HG03469 (cell line): Measurements from ENCODE around the gene SLC35A1.

Source experiments
- ATAC-seq: cut with Tn5 transposase; IDR thresholded peaks from one replicate; pipeline ENCODE4 v1.9.1; 2021; ENCODE audit warnings: mild to moderate bottlenecking, moderate library complexity, moderate number of reproducible peaks; ENCODE audit not compliant: unreplicated experiment

SLC35A1 gene

GRCh38 chr6:87522686-87523085 lies 49.9 kb downstream of the SLC35A1 start:
- ATAC-seq: no peak

GRCh38 chr6:87529221-87529620 lies 56.4 kb downstream of the SLC35A1 start:
- no peak for ATAC-seq

GRCh38 chr6:87534377-87535047 lies 61.7 kb downstream of the SLC35A1 start:
- no peak for ATAC-seq

GRCh38 chr6:87538510-87539260 lies 65.9 kb downstream of the SLC35A1 start:
- no peak for ATAC-seq

- no peak for ATAC-seq
These were observed 66.8 kb downstream of the SLC35A1 start for GRCh38 chr6:87539554-87539953.

GRCh38 chr6:87540539-87540938 lies 67.8 kb downstream of the SLC35A1 start:
- ATAC-seq: no peak

GRCh38 chr6:87541041-87541440 lies 68.3 kb downstream of the SLC35A1 start:
- no peak for ATAC-seq

GRCh38 chr6:87541744-87542143 lies 69.0 kb downstream of the SLC35A1 start:
- ATAC-seq: no peak

GRCh38 chr6:87543696-87544473 lies 71.1 kb downstream of the SLC35A1 start:
- ATAC-seq: no peak

GRCh38 chr6:87544474-87544735 lies 71.6 kb downstream of the SLC35A1 start:
- ATAC-seq: no peak

- no peak for ATAC-seq
These were observed 79.0 kb downstream of the SLC35A1 start for GRCh38 chr6:87551799-87552198.

GRCh38 chr6:87553159-87553765 lies 80.5 kb downstream of the SLC35A1 start:
- ATAC-seq: no peak

- ATAC-seq: no peak
These were observed 82.7 kb downstream of the SLC35A1 start for GRCh38 chr6:87555506-87555905.

GRCh38 chr6:87558446-87558845 lies 85.7 kb downstream of the SLC35A1 start:
- ATAC-seq: no peak

GRCh38 chr6:87561017-87561416 lies 88.2 kb downstream of the SLC35A1 start:
- ATAC-seq: no peak
